Pancreas (tissue), 10 donors: ENCODE data around the gene KCNAB2. TPM values are rescaled to one million over a fixed set of nuclear protein-coding genes. Genes with fewer than 3 reads are reported as not detected.
"Not testable (repeated sequence)": the region's sequence is repeated elsewhere in the genome, so short reads cannot be mapped to it uniquely, and the experiment has no call there.

Experiments used
- ATAC-seq, 4 donors: fragments of 200-7000 bp; cut with Tn5 transposase; one replicate each; pipeline versions ENCODE4 v1.8.0 to v1.9.1; 2020; ENCODE audit warnings: mild to moderate bottlenecking in 4 of 4, moderate library complexity in 4 of 4
- DNase-seq, 6 donors: peaks; one replicate each; pipeline ENCODE4 v3.0.0-alpha.2; 2020
- FAIRE-seq: peaks from 2 replicates; lab custom pipeline; 2012; peaks lifted over from hg19 to GRCh38; lab: Jason Lieb, UNC
- H3K27ac ChIP-seq, 4 donors: fragments of 200-600 bp; sonication (generic); 1 replicate in 3 of 4; 2 replicates in 1 of 4; pipeline versions ENCODE4 v1.5.0 to v1.8.0; 2020
- H3K27me3 ChIP-seq, 4 donors: fragments of 200-600 bp; one replicate each; pipeline ENCODE4 v1.8.0; 2021
- H3K36me3 ChIP-seq, 3 donors: fragments of 200-600 bp; sonication (generic) in 1 of 3; one replicate each; pipeline versions ENCODE4 v1.5.0 to v1.8.0; 2020 to 2021
- H3K4me1 ChIP-seq, 3 donors: fragments of 200-600 bp; one replicate each; pipeline ENCODE4 v1.8.0; 2021
- H3K4me3 ChIP-seq, 4 donors: fragments of 200-600 bp; sonication (generic) in 2 of 4; one replicate each; pipeline versions ENCODE4 v1.5.0 to v1.8.0; 2020 to 2021
- H3K9me3 ChIP-seq, 4 donors: fragments of 200-600 bp; one replicate each; pipeline ENCODE4 v1.8.0; 2021
- CTCF ChIP-seq, 4 donors: fragments of 200-600 bp; sonication (generic) in 3 of 4; IDR thresholded peaks; one replicate each; pipeline versions ENCODE4 v1.5.0 to v1.8.0; 2021; ENCODE audit warnings: antibody characterized with exemption in 4 of 4
- WGBS, 2 donors: extraction: QIAGEN DNeasy Blood & Tissue Kit; methylation state at CpG; one replicate each; pipeline ENCODE4 v1.1.7; 2013; 5-methylcytosine and 5-hydroxymethylcytosine counted together
- intact Hi-C, 3 donors: fragments of 100-400 bp; cut with DNase I; formaldehyde crosslinking; loops; one replicate each; pipeline versions ENCODE4 v1.11.1 to v1.14.2; 2022
- polyA plus RNA-seq, 2 donors: library from polyadenylated mRNA; stranded (reverse); fragments of 200-250 nt; gene quantifications; one replicate each; pipeline ENCODE4 v1.2.3, GENCODE V29; 2013
- total RNA-seq, 6 donors: library from RNA; stranded (reverse); fragmentation: NEBNext Ultra II Directional in 4 of 6; extraction: Animal tissue kit (Norgen Biotek cat#: 25700) in 4 of 6; gene quantifications; one replicate each; pipeline versions ENCODE4 v1.2.1 to v1.2.4, GENCODE V29; 2021 to 2023
- donor health status: healthy with polysubstance abuse.
- donor health status: DM: no; HTN: no; CAD: no; lungs with moderate emphysema.
- donor health status: DM: no; HTN: no; CAD: no.
- donor health status: control.
- donor health status: control.
- donor health status: Bipolar disorder and iron deficiency.
- donor health status: DM: yes; HTN: yes; CAD: no.
- donor health status: DM: no; HTN: no; CAD: no.
- donor health status: DM: no; HTN: no; CAD: no.
- donor health status: DM: yes; HTN: yes; CAD: no.

Gene KCNAB2
- total and polyA plus RNA-seq, 8 donors: 1.2 to 9.0 (median 4.3) TPM

- DNase-seq: peak in 2 of 6 donors; percentile 38 to 39
- ATAC-seq: no peak
- H3K27me3 ChIP-seq: no peaks in the 10 kb centered on the region
- no peaks in the 10 kb centered on the region for H3K36me3 ChIP-seq
- intact Hi-C loops: no loop called here
- H3K27ac ChIP-seq: no peak overlapping the region
- FAIRE-seq: no peak
- 74% methylated on average over 17 of the region's 17 CpGs for WGBS, 2 donors
- no peaks in the 10 kb centered on the region for H3K9me3 ChIP-seq
- no peaks in the 10 kb centered on the region for H3K4me1 ChIP-seq
- no peak overlapping the region for H3K4me3 ChIP-seq
- TF ChIP-seq CTCF (IDR thresholded peaks at IDR 0.05): no peak
These were observed 33.0 kb upstream of the KCNAB2 start for GRCh38 chr1:6012529-6013318.

- TF ChIP-seq CTCF (IDR thresholded peaks at IDR 0.05): no peak
- Histone ChIP-seq H3K36me3 (no peaks in the 10 kb centered on the region), H3K4me1 (no peaks in the 10 kb centered on the region), H3K27me3 (no peaks in the 10 kb centered on the region), H3K4me3 (no peak overlapping the region), H3K27ac (no peak overlapping the region), H3K9me3 (no peaks in the 10 kb centered on the region)
- no peak for ATAC-seq
- WGBS, 2 donors: 74 to 85% methylated on average over 12 of the region's 12 CpGs
- FAIRE-seq: no peak
- peak in 1 of 6 donors; percentile 37 for DNase-seq
- intact Hi-C loops: no loop called here
These were observed 32.2 kb upstream of the KCNAB2 start for GRCh38 chr1:6013491-6013890.

GRCh38 chr1:6014130-6014999 is 31.3 kb upstream of the KCNAB2 start:
- ATAC-seq (peak in 2 of 4 donors; percentile 37 to 53), DNase-seq (peak in 1 of 6 donors; percentile 26)

GRCh38 chr1:6016191-6016865 is 29.4 kb upstream of the KCNAB2 start:
- TF ChIP-seq CTCF (IDR thresholded peaks at IDR 0.05): no peak
- 79 to 83% methylated on average over 21 of the region's 21 CpGs for WGBS, 2 donors

More at GRCh38 chr1:6014130-6014999, 31.3 kb upstream of the KCNAB2 start:
- FAIRE-seq: no peak
- Histone ChIP-seq H3K27me3 (no peaks in the 10 kb centered on the region), H3K4me3 (no peak overlapping the region), H3K9me3 (no peaks in the 10 kb centered on the region), H3K27ac (no peak overlapping the region), H3K4me1 (no peaks in the 10 kb centered on the region), H3K36me3 (no peaks in the 10 kb centered on the region)
- no peak for TF ChIP-seq CTCF (IDR thresholded peaks at IDR 0.05)
- intact Hi-C loops: no loop called here
- WGBS, 2 donors: 78 to 84% methylated on average over 19 of the region's 19 CpGs

GRCh38 chr1:6017654-6018053 is 28.0 kb upstream of the KCNAB2 start:
- intact Hi-C loops, H3K36me3 ChIP-seq, H3K27ac ChIP-seq, H3K27me3 ChIP-seq, H3K4me3 ChIP-seq, FAIRE-seq, H3K4me1 ChIP-seq, H3K9me3 ChIP-seq, ATAC-seq: not testable (repeated sequence)
- DNase-seq: peak in 2 of 6 donors; percentile 1 to 2
- 76 to 78% methylated on average over 7 of the region's 7 CpGs for WGBS, 2 donors

More at GRCh38 chr1:6016191-6016865, 29.4 kb upstream of the KCNAB2 start:
- H3K9me3 ChIP-seq: no peaks in the 10 kb centered on the region
- no peak for FAIRE-seq
- no peaks in the 10 kb centered on the region for H3K36me3 ChIP-seq
- no peak overlapping the region for H3K4me3 ChIP-seq
- no peak overlapping the region for H3K27ac ChIP-seq
- H3K27me3 ChIP-seq: no peaks in the 10 kb centered on the region
- H3K4me1 ChIP-seq: no peaks in the 10 kb centered on the region
- ATAC-seq: no peak
- intact Hi-C loops: no loop called here
- DNase-seq: peak in 2 of 6 donors; percentile 8 to 28
